ENCODE results near the gene PLIN4. TPM values are rescaled to one million over a fixed set of nuclear protein-coding genes. Genes with fewer than 3 reads are reported as not detected.

PLIN4 gene
- total and polyA plus RNA-seq, 2 donors (not counting 3 experiments of a cell fraction or from before 2014, with no cell fraction given) = 0.01 TPM; not detected in 1

DNA sequence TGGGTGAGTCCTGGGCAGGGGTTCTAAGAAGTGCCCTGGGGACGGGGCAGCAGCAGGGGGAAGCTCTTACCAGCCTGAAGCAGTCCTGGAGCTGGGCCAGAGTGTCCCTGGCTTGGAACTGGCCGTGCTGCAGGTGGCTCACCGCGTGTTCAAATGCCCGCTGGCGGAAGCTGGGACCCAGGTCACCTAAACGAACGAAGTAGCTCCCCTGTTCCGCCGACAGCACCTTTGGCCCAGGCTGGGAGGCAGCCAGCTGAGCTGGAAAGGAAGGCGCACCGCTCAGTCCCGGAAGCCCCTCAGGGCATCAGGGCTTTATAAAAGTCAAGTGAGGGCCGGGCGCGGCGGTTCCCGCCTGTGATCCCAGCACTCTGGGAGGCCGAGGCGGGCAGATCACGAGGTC lies 9.6 kb downstream of the PLIN4 start:
- Histone ChIP-seq H3K4me2 (ENCODE audit: insufficient read depth, low read length) (no peak overlapping the region), H3K4me3 (replicated peaks in 1 of 3; ENCODE audit: insufficient read depth in 1 of 3, low read depth in 1 of 3, low read length in 3 of 3) (no peak overlapping the region), H3K9me3 (replicated peaks; ENCODE audit: control insufficient read depth, insufficient read depth, low read length) (no peaks in the 10 kb centered on the region), H3K9ac (replicated peaks; ENCODE audit: extremely low read depth, insufficient read depth, low read length) (no peak overlapping the region), H4K20me1 (replicated peaks; ENCODE audit: control insufficient read depth, extremely low read depth, insufficient read depth, low read length) (no peaks in the 10 kb centered on the region), H3K9me1 (replicated peaks; ENCODE audit: control insufficient read depth, extremely low read depth, insufficient read depth, low read length) (no peaks in the 10 kb centered on the region), H3K27me3 (ENCODE audit: control insufficient read depth in 2 of 2, insufficient read depth in 2 of 2, low read length in 2 of 2) (no peaks in the 10 kb centered on the region), H2AFZ (ENCODE audit: low read depth, low read length) (no peak overlapping the region), H3K4me1 (ENCODE audit: control insufficient read depth, extremely low read depth, insufficient read depth, low read length) (peaks cover 10% of the 10 kb centered on the region), H3K36me3 (ENCODE audit: control insufficient read depth in 2 of 2, extremely low read depth in 1 of 2, insufficient read depth in 2 of 2, low read length in 2 of 2) (peaks cover 3 to 8% of the 10 kb centered on the region in 2 experiments), H3K27ac (ENCODE audit: insufficient read depth, low read depth, low read length) (no peak overlapping the region), H3K79me2 (ENCODE audit: control insufficient read depth, insufficient read depth, low read length) (no peaks in the 10 kb centered on the region)
- intact Hi-C loops (cut with micrococcal nuclease) (no loop called here), dilution Hi-C loops (cut with MboI; ENCODE audit: extremely low pct_ligation_motif_present, low sequenced_read_pairs) (no loop called here)
- TF ChIP-seq, protein P1, sequence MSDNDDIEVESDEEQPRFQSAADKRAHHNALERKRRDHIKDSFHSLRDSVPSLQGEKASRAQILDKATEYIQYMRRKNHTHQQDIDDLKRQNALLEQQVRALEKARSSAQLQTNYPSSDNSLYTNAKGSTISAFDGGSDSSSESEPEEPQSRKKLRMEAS (IDR thresholded peaks at IDR 0.05; ENCODE audit: insufficient read depth, insufficient read length) = no peak
- TF ChIP-seq POLR2AphosphoS5 (IDR thresholded peaks at IDR 0.05; ENCODE audit: insufficient read depth, low read depth, low read length) (no peak), EZH2 (IDR thresholded peaks at IDR 0.05; ENCODE audit: borderline replicate concordance, low read depth, low read length, severe bottlenecking) (no peak), POLR2A (IDR thresholded peaks at IDR 0.05; ENCODE audit: low read depth, low read length) (no peak), FOS (IDR thresholded peaks at IDR 0.05; ENCODE audit: borderline replicate concordance, insufficient read depth, low read length) (no peak), MYC (IDR thresholded peaks at IDR 0.05; ENCODE audit: low read depth, low read length) (no peak), JUN (IDR thresholded peaks at IDR 0.05; ENCODE audit: borderline replicate concordance, insufficient read depth, insufficient read length, low read depth) (no peak)
- TF ChIP-seq, protein P2, sequence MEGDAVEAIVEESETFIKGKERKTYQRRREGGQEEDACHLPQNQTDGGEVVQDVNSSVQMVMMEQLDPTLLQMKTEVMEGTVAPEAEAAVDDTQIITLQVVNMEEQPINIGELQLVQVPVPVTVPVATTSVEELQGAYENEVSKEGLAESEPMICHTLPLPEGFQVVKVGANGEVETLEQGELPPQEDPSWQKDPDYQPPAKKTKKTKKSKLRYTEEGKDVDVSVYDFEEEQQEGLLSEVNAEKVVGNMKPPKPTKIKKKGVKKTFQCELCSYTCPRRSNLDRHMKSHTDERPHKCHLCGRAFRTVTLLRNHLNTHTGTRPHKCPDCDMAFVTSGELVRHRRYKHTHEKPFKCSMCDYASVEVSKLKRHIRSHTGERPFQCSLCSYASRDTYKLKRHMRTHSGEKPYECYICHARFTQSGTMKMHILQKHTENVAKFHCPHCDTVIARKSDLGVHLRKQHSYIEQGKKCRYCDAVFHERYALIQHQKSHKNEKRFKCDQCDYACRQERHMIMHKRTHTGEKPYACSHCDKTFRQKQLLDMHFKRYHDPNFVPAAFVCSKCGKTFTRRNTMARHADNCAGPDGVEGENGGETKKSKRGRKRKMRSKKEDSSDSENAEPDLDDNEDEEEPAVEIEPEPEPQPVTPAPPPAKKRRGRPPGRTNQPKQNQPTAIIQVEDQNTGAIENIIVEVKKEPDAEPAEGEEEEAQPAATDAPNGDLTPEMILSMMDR (IDR thresholded peaks at IDR 0.05; ENCODE audit: extremely low read depth in 1 of 2, insufficient read depth in 1 of 2, low read depth in 1 of 2, low read length in 2 of 2) = no peak
- CTCF ChIA-PET = interaction anchor here (1.1 to 4.7 kb wide), 2 partner anchors 14 to 16 kb away, joined by 4 to 54 read pairs; no protein-coding TSS in a partner anchor
- no peak for DNase-seq (ENCODE audit: low read depth, low spot score)
- FAIRE-seq = no peak
- no TSS peak for BruUV-seq (replicated peaks)
- POLR2A ChIA-PET = no interaction called here
